ENCODE measurements around the gene SCN3B.
A peak's percentile ranks its signal among the peaks of the same experiment; 100 is the strongest.
"Not testable (repeated sequence)": the region's sequence is repeated elsewhere in the genome, so short reads cannot be mapped to it uniquely, and the experiment has no call there.

The SCN3B gene, protein sequence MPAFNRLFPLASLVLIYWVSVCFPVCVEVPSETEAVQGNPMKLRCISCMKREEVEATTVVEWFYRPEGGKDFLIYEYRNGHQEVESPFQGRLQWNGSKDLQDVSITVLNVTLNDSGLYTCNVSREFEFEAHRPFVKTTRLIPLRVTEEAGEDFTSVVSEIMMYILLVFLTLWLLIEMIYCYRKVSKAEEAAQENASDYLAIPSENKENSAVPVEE

DNA sequence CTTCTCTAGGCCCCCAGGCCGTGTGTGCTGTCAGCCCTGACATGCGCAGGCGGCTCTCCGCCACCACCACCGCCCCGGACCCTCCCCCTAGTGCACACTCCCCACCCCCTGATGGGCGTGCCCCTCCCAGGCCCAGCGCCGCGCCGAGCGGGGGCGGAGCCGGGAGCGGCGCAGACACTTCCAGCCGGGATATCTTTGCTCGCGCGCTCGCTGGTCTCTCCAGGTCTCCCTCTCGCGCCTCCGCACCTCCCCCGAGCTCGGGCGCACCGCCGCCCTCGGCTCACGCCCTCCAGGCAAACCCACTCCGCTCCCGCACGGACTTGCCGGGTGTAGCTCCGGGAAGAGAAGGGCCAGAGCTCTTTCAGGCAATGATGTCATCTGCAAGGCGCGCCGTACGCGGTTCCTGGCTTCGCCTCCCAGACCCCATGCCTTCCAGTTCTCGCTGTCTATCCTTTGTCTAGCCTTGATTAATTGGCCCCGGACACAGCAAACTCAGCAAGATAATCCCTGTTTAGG, at the start of gene SCN3B:
Gene SCN3B, minus strand, starts transcription at position 59 of the 516 bp plus-strand sequence. CDS start 823 bp downstream, outside the sequence.
- peak; percentile 39 for DNase-seq

- no peak for DNase-seq
Observed at GRCh38 chr11:123702696-123703095, 48.3 kb upstream of the SCN3B start.

GRCh38 chr11:123702139-123702538, 47.7 kb upstream of the SCN3B start:
- DNase-seq: no peak

- no peak for DNase-seq
Observed at GRCh38 chr11:123700772-123701171, 46.3 kb upstream of the SCN3B start.

DNA sequence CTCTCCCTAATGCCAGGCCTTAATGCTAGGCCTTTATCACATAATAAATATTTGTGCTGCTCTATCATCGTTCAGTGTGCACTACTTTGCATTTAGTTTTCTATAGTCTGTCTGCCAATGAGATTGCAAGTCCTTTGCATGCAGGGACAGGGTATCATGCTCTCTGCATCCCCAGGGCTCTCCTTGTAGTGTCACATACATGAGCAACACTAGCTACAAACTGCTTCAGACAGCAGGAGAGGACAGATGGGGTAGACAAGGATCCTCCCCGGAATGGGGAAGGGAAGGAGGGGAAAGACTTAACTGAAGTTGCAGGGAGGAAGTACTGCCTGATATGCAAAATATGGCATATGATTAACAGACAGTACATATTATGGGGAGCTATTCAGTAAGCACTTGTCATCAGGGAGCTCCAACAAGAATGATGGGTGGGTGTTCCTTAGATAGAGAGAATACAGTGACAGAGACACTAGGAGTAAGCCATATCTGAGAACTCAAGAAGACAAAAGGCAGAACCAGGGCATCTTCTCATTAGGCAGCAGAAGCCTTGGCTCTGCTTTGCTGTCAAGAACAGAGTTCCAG, 44.2 kb upstream of the SCN3B start:
- no peak for DNase-seq

GRCh38 chr11:123696183-123696582, 41.8 kb upstream of the SCN3B start:
- no peak for DNase-seq

- no peak for DNase-seq
Observed at GRCh38 chr11:123695231-123695630, 40.8 kb upstream of the SCN3B start.

DNA sequence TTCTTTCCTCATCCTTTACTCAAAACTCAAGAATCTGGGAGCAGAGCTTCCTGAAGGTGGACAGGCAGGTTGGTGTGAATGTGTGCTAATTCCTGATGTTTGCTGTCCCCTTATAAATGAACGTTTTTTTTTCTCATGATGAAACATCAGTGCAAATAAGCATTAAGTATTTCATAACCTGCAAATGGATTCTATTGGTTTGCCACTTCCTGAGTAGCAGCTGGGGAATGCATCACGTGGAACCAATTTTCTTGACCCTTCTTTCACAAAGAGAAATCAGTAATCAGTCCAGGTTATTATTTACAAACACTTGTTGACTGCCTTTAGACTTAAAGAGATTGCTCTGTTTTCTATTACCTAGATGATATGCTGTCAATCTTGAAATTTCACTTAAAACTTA, 40.1 kb upstream of the SCN3B start:
- no peak for DNase-seq

GRCh38 chr11:123692961-123693360, 38.5 kb upstream of the SCN3B start:
- no peak for DNase-seq

DNA sequence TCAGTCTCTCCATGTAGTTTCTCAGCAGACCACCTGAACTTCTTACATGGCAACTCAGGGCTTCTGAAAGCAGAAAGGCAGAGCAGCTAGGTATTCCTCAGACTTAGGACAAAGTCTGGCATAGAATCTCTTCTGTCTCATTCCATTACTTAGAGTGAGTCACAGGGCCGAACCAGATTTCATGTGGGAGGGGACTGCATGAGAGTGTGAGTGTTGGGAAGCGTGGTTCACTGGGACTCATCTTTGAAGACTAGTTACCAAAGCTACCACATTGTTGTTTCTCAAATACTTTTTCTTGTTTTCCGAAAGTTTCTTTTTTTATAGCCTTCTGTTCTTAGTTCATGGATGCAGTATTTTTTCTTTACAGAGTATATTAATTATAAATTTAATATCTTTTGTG, 36.1 kb upstream of the SCN3B start:
- no peak for DNase-seq

- DNase-seq: no peak
Observed at GRCh38 chr11:123684601-123685000, 30.2 kb upstream of the SCN3B start.

DNA sequence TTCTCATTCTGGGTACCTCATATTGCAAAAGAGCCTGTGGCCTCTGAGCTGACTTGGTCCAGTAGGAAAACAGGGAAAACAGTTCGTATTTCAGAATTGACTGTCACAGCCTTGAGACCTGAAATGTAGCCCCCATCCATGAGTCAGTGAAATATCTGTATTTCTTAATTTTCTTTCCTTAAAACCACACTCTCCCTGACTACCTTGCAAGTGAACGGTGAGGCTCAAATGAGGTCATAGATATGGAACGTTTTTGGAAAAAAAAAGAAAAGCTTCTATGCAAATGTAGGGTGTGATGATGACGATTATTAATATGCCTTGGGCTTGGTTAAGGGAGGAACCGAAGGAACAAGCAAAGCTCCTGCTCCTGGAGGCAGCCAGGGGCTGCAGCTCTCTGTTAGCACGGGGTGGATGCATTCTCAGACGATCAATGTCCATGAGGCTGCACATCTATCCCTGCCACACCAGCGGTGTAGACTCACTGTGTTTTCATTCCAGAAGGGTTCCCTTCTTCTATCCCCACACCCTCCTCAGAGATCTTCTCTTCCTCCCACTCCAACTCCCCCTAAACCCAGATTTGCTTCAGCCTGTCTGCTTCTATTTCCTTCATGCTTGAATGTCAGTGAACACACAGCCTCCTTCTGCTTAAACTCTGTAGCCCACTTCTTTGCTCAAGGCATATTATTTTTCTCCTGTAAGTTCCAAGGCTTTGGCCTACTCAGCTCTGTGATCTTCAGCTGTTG, 29.2 kb upstream of the SCN3B start:
- DNase-seq: no peak

DNA sequence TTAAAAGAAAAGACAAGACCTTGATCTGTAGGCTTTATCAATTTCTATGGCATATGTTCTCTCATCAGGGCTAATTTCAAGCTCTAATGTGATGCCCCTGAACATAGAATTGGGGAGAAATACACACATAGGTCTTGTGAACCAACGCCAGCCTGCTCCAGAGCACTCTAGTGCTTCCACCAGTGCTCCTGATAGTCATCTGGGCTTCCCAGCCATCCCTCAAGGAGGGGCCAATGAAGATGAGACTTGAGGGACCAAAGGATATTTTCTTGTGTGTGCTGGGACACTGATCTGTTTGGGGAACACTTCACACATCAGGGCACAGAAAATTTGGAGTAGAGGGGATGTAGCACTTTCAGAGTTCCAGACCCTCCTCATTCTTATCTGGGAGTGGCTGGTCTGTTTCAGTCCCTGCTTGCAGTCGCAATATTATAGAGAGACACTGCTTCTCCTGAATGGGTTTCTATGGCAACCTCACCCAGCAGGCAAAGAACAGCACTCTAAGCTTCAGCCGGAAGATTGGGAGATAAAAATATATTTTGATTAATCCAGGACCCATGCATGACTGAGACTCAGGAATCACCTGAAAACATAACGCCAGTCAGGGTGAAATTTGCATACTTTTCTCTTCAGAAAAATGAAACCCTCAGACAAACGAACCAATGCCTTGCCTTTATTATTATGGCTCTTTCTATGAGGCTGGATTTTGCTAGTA, 28.4 kb upstream of the SCN3B start:
- no peak for DNase-seq

DNA sequence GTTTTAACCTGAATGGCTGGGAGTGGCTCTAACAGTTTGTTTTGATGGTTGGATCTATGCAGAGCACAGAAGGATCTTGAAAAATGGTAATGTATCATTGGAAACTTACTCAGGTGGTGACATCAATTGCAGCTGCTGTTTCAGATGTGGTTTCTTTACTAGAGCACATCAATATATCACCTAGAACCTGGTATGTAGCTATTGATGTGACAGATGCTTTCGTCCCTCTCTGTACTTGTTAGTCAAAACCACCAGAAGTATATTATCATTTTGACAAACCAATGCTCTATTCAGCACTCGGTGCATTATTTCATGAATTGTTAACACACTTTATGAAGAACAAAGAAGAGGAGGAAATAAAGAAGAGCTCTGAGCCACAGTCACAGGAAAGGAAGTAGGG, 26.6 kb upstream of the SCN3B start:
- no peak for DNase-seq

DNA sequence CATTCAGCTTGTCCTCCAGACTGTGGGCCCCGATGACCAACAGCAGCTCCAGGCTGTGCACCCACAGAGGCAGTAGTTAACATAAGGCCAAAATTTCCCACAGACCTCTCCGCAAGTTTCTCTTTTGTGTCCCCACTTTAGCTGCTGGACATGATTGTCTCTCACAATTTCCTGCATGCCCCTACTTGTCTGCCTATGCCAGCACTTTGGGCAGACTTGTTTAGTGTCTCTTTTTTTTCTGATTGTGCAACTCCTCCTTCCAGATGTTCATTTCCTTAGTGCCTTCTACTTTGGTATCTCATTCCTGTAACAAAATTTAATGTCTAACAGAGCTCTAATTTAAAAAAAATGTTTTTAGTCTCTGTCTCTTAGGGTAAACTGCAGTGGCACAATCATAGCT, 23.8 kb upstream of the SCN3B start:
- no peak for DNase-seq

DNA sequence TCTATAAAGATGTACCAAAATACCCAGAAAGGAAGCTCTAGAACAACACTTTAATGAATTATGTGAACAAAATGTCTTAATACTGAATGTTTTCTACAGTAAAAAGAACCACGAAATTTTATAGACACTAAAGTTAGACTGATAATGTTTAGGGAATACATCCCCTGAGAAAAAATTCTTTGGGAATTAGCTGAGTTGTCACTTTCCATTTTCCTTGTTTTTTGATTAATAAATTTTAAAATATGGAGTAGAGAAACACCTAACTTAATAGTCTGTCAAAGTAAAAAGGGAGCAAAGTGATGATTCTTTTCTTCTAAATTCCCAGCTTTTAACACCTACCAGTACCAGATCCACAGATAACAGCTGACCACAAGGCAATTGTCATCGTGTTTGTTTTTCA, 23.1 kb upstream of the SCN3B start:
- no peak for DNase-seq

DNA sequence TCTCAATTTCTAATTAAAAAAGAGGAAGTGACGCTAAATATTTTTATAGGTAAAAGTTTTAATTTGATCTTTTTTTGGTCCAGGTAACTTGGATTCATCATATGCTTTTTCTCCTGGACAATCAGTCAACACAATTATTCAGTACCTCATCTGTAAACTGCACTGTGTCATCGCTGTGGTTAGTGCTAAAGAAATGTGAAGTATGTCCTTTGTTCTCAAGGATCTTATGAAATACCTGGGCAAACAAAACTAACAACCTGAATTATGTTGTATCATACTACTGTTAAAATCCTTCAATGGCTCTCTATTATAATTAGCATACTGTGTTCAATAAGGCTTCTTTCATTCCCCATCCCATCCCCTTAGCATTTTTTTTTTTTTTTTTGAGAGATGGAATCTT, 19.9 kb upstream of the SCN3B start:
- no peak for DNase-seq

- no peak for DNase-seq
Observed at GRCh38 chr11:123672568-123672967, 18.1 kb upstream of the SCN3B start.

DNA sequence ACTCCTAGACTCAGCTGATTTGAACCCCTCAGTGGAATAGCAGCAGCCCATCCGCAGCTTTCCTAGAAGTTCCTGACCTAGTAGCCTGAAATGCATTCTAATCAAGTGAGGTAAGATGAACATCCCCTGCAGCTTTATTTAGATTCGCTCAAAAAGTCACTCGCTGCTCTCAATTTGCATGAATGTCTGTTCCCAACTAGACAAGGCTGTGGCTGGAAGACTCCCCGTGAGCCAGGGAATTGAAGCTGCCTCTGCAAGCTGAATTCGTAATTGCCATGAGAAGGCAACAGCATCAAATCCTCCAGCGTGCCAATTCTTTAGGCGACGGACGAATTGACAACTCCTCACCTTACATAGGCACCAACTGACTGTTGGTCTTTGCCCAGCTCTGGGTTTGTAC, 17.1 kb upstream of the SCN3B start:
- no peak for DNase-seq

DNA sequence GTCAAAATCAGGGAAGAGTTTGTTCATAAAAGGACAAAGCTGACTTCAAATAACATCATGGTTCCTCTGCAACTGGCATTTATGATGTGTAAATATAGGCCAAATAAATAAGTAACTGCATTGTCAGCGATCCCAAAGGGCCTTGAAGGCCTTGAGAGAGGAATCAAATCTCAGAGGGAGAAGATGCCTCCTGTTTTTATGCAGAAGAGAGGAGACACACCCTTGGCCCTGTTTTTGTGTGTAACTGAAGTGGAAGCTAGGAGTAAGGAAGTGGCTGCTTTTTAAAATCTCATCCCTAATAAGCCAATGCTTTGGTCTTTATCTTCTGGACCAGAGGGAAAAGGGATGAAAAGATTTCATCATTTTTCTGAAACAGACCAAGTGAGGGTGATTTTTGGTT, 15.7 kb upstream of the SCN3B start:
- no peak for DNase-seq

GRCh38 chr11:123665306-123665705, 10.9 kb upstream of the SCN3B start:
- DNase-seq: no peak

DNA sequence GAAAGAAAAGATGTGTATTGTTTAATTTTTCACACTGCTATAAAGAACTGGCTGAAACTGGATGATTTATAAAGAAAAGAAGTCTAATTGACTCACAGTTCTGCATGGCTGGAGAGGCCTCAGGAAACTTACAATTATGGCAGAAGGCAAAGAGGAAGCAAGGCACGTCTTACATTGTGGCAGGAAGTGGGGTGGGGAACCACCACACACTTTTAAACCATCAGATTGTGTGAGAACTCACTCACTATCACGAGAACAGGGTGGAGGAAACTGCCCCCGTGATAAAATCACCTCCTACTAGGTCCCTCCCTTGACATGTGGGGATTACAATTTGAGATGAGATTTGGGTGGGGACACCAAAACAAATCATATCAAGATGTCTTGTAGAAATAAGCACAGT, 5.5 kb upstream of the SCN3B start:
- DNase-seq: not testable (repeated sequence)

DNA sequence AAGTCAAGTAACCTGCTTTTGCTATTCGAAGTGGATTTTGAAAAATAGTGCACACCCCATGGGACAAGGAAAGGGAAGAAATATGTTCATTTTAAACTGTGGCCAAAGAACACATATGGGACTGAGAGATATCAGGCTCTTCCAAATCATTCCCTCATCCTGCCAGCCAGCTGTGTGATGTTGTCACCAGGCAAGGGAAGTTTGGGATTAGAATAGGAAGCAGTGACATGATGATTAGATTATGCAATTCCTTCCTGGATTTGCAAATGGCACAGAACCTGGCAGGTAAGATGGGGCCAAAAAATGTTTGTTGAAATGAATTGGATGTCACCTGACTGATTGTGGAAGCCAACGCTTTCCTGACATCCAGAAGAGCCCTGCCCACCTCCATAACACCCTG, 4.9 kb upstream of the SCN3B start:
- DNase-seq: no peak

All from NCI-H2107 (cell line).